Kasumi-1 (cell line): Measurements from ENCODE around the gene GZMB.
"Not testable (repeated sequence)": the region's sequence is repeated elsewhere in the genome, so short reads cannot be mapped to it uniquely, and the experiment has no call there.

Experiments used
- DNase-seq, 2 experiments: peaks; one replicate each; lab custom pipeline; 2025; lab: John Stamatoyannopoulos, UW

Gene GZMB

DNA sequence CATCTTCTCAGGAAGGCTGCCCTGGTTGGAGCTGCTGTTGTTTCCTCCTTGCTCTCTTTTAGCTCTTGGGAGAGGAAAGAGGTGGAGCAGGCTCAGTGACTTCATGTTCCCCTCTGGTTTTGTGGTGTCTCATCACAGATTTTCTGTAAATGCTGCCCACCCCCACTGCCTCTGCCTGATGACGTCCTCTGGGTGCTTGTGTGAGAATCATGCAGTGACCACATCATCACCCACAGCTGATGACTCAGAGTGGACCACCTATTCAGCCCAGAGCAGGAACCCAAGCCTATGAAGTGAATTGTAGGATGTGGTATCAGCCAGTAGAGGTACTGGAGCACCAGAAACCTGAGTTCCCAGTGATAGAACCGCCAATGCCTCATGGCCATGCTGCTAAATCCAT, at the start of gene GZMB:
Gene GZMB, minus strand, starts transcription at position 33 of the 400 bp plus-strand sequence. Its CDS starts 30 bp downstream, at position 3.
- DNase-seq: no peak

DNA sequence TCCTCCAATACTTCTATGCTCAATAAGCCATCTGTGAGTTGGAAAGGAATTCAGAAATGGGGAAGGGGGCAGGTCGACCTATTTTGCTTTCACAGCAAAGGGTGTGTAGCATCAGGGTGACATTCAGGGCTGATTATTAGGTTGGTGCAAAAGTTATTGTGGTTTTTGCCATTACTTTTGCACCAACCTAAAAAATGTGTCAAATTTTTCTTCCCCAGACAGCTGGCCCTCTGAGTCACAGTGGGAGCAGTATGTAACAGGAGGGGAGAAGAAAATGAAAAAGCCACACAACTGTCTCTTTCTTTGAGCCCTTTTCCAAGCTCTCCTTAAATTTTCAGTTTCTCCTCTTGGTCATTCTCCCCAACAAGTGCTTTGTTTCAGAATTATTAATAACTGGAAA, 47.1 kb upstream of the GZMB start:
- DNase-seq: no peak

- DNase-seq: no peak
Measured at GRCh38 chr14:24680516-24680915, 46.5 kb upstream of the GZMB start.

DNA sequence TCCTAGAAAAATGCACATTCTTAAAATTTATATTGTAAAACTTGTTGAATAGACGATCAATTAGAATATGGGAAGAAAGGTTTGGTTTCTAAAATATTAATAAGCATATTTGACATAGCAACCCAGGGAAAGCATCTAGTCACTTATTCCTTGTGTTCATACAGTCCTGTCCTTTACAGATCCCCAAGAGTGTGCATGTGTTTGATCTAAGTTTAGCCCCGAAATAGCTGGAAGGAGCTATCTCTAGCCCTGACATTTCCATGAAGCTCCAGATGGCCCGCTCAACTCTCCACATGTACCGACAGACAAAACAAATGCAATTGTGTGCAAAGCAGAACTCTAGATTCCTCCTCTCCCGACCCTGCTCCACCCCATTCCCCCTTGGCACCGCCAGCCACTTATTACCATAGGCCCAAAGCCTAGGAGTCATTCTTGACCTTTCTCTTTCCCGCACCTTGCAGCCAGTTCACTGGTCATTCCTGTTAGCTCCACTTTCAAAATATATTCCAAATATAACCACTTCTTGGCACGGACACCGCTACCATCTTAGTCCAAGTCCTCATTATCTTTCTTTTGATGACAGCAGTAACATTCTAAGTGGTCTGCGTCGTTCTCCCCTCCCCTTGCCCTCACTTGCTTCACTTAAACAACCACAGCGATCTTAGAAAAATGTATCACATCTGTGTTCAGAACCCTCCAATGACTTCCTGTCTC, 45.4 kb upstream of the GZMB start:
- DNase-seq: no peak

DNA sequence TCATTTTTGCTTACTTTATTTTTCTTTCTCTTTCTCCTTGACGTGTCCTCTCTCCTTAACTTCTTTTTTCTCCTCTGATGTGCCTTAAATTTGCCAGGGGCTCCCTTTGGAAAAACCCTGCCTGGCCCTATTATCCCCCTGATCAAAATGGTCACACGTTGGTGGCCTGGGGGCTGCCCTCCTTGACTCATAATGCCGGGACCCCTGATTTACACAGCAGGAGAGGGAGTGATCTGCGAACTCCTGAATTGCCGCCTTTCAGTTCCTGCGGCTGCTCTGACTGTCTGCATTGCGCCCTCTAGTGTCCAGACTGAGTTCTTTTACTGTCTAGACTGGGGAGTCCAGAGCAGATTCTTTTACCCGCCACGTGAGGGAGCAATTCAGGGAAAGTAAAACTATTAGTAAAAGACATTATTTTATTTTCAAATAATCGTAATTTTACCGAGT, 44.8 kb upstream of the GZMB start:
- peak; percentile 94 to 98 for DNase-seq

GRCh38 chr14:24677956-24678355, 44.0 kb upstream of the GZMB start:
- DNase-seq: no peak

- DNase-seq: peak; percentile 11 to 27
Measured at GRCh38 chr14:24674204-24674970, 40.4 kb upstream of the GZMB start.

GRCh38 chr14:24673534-24674203, 39.7 kb upstream of the GZMB start:
- DNase-seq: peak; percentile 42 to 53

DNA sequence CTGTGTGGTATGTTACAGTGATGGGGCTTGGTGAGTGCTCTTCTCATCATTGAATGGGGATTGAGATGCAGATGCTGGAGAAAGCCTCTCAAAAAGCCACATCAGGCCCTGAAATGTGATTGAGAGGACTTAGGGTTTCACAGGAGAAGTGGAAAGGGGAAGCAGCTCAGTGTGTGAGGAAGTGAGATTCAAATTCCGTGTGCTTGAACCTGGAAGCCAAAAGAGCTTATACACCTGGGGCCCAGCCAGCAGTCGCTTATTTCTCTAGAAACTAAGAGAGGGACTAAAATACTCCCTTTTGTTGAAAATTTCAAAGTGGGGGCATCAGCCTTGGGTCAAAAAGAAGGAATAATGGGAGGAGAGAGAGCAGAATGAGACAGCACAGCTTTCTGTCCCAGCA, 39.1 kb upstream of the GZMB start:
- no peak for DNase-seq

GRCh38 chr14:24670594-24670993, 36.6 kb upstream of the GZMB start:
- DNase-seq: no peak

- DNase-seq: no peak
Measured at GRCh38 chr14:24669651-24670050, 35.7 kb upstream of the GZMB start.

- peak; percentile 11 to 22 for DNase-seq
Measured at GRCh38 chr14:24665440-24665991, 31.5 kb upstream of the GZMB start.

GRCh38 chr14:24664366-24664765, 30.4 kb upstream of the GZMB start:
- DNase-seq: no peak

DNA sequence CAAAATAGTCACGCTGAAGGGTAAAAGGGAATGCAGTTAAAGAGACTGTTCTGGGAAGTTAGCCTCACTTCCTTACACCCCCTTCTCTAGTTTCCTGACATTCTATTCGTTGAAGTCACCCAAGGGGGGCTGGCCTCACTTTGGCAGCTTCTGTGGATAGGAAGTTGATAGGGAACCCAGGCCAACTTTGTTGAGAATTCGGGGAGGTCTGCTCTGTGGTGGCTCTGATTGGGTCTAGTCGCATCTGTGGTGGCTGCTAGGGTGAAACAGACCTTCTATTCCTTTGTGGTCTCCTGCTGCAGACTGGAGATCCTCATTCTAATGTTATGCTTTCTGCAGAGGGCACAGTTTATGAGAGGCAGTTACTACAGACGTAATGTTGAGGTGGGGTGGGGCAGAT, 28.8 kb upstream of the GZMB start:
- peak; percentile 58 to 64 for DNase-seq

DNA sequence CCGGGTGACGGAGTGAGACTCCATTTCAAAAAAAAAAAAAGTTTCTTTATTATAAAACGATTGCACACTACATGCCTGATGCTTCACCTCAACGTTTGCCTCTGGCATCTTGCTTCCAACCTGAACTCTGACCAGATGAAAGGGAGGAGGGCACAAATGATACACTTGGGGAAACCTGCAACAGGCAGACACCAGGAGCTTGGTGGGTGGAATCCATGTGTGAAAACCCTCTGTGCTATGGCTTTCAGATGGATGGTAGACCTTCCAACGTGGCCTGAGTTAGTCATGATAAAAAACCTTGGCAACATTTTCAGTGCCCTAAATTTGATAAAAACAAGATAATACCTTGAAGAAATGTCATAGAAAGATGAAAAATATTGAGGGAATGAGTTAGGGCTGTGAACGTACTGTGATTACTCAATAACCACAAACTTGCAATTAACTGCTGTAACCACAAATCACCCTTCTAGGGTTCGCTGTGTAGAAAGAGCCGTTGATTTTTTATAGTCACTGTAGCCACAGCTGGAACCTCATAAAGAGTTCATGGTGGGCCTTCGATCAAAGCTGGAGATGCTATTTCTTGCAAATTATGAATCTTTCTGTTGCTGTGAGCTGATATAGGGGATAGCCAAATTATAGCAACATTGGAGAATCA, 26.1 kb upstream of the GZMB start:
- peak; percentile 13 to 28 for DNase-seq

GRCh38 chr14:24648361-24648760, 14.4 kb upstream of the GZMB start:
- not testable (repeated sequence) for DNase-seq

- no peak for DNase-seq
Measured at GRCh38 chr14:24639905-24640304, 5.9 kb upstream of the GZMB start.

DNA sequence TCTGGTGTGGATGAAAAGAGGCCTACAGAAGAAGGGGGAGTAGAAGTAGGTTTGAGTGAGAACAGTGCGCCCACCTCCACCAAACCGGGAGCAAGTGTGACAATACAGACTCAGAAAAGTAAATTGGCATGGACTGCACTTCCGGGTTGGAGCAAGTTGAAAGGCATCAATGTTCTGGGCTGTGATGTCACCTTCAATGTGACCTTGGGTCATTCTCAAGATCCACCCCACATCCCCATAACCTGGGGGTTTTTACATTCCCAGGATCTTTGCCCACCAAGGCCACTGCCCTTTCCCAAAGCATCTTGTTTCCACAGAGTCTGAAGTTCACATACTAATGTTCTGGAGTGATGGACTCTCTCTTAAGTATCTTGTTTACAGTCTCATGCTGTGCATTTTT, 5.3 kb upstream of the GZMB start:
- no peak for DNase-seq

DNA sequence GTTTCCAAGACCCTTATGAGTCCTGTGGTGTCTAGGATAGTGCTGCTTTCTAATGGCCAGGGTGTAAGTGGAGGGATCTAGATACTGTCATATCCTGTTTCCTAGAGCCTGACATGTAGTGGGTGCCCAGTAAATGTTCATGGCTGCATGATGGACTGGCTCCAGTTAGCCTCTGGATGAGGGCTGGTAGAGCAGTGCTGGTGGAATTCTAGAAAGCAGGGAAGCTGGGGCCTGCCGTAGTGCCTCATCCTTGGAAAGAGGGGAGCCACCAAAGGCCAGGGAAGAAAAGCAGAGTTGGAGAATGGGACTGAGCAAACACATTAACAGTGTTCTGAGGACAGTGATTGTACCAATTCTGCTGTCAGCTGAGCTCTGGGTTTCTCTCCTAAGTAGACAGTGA, 637 bp downstream of the GZMB start:
- no peak for DNase-seq

- no peak for DNase-seq
Measured at GRCh38 chr14:24632761-24633160, 1.2 kb downstream of the GZMB start.

GRCh38 chr14:24632336-24632735, 1.7 kb downstream of the GZMB start:
- DNase-seq: no peak

DNA sequence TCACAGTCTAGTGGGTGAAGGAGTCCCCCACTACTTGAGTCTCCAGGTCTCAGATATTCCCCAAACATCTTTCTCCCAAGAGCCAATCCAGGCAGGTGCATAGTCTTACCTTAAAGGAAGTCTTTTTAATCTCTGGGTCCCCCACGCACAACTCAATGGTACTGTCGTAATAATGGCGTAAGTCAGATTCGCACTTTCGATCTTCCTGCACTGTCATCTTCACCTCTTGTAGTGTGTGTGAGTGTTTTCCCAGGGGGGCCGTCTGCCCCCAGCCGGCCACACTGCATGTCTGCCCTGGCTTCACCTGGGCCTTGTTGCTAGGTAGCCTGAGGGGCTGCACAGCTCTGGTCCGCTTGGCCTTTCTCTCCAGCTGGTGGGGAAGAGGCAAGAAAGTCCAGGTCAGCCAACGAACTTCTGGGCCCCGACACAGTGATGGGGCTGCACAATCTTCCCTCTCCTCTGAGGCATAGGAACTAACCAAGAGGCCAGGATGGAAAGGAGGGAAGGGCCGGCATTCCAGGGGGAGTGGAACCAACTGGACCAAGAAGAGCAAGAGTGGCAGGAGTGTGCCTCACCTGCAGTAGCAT, 2.1 kb downstream of the GZMB start:
- no peak for DNase-seq
